ENCODE measurements around the gene SLC15A1.
"Not testable (repeated sequence)": the region's sequence is repeated elsewhere in the genome, so short reads cannot be mapped to it uniquely, and the experiment has no call there.

SLC15A1 gene

DNA sequence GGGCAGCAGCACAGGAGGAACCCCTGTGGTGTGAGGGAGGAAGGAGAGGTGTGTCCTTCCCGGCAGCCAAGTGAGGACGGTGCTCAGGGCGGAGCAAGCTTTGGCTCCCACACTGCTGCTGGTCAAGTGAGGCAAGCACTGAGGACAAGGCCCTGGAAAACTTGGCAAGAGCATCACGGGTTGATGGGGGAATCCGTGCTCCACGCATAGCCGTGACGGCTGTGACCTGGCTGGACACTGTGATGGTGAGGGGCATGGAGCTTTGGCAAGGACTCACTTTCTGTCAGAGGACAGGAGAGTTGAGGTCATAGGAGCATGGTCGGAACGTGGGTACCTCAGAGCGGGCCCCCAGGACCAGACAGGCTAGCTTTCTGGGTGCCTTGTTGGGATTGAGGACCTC, 29.0 kb upstream of the SLC15A1 start:
- DNase-seq (ENCODE audit: low spot score) = no peak

DNA sequence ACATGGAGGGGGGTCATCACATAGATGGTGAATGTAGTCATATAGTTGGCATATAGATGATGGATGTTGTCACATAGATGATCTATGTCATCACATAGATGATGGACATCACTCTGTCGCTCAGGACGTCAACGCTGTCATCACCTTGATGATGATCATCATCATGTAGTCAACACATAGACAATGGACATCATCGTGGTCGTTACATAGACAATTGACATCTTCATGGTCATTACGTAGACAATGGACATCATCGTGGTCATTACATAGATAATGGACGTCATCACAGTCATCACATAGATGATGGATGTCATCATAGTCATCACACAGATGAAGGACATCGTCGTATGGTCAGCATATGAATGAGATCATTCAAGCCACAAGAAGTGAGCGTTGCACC, 28.6 kb upstream of the SLC15A1 start:
- DNase-seq (ENCODE audit: low spot score) = no peak

DNA sequence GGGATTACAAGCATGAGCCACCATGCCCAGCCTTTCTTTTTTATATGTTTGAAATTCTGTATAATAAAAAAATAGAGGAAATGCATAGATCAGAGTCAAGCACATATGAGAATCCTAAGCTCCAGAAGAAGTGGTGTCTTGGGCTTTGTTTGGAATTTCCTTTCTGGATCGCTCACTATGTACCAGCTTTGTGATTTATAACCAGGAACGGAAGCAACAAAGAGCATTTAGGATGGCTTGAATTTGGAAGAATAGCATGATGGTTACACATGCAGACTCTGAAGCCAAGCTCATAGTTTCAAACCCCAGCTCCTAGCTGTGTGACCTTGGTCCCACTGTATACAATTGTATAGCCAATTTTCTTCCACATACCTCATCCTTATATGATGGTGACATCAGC, 28.0 kb upstream of the SLC15A1 start:
- DNase-seq (ENCODE audit: low spot score) = no peak

DNA sequence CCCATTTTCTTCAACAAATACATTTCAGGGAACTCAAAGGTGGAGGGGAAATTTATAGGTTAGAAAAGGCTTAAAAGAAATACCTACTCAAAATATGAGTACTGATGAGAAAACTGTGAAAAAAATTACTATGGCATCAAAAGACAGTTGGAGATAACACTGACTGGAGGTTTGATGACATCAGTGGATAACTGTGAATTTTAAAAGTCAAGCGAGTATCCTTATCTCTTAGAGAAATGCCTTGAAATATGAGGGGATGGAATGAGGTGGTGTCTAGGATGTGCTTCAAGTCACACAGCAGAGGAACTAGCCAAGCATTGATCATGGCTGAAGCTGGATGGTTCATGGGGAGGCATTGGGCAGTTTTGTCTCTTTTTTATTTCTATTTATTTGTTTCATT, 27.2 kb upstream of the SLC15A1 start:
- DNase-seq (ENCODE audit: low spot score) = no peak

DNA sequence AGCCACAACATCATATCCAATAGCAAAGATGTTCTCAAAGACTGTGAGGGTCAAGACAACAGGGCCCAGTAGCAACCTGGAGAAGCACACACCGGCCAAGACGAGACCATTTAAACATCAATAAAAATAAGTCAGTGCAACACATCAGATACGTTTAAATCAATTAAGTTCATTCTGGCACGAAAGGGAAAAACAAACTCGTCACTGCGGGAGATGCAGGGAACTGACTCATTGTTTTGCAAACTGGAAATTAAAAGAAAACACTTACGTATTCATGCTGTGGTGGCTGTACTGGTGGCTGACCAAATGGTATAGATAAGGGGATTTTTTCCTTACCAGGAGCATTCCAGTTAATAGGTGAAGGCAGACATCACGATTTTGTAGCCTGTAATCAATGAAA, 26.3 kb upstream of the SLC15A1 start:
- DNase-seq (ENCODE audit: low spot score) = no peak

DNA sequence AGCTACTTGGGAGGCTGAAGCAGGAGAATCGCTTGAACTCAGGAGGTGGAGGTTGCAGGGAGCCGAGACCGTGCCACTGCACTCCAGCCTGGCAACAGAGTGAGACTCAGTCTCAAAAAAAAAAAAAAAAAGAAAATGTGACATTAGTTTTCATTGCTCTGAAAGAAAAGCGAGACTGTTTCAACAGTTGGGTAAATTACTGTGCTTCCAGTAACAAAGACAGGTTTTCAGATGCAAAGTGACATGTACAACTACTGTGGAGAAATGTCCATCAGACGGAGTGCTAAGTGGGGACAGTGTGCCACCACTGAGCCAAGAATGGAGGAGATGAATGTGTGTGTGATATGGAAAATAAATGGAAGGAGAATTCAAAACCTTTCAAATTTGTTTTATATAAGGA, 24.2 kb upstream of the SLC15A1 start:
- no peak for DNase-seq (ENCODE audit: low spot score)

DNA sequence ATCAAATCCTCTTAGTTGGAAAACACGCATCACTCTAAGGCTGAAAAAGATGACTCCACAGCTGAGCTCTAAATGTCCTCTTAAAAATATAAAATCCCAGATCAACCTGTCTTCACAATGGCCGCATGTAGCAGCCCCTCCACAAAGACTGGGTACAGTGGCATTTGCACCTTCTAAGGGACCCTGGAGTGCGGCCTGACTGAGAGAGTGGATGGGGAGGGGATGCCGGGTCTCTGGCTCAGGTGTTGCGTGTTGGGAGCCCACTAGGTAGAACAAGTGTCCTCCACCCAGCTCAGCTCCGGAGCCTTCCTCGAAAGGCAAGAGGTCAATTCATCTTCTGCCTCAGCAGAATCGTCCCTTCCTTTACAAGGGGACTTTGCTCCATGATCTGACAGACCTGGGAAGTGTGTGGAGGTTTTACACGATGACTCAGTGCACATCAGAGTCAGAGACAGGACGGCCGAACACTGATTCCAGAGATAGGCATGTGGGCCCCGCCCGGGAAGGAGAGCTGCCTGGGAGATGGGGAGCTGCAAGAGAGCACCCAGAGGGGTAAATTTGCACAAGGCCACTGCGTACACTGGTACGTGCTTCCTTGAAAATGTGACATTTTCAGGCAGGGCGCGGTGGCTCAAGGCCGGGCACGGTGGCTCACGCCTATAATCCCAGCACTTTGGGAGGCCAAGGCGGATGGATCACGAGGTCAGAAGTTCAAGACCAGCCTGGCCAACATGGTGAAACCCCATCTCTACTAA, 23.5 kb upstream of the SLC15A1 start:
- DNase-seq (ENCODE audit: low spot score) = no peak

DNA sequence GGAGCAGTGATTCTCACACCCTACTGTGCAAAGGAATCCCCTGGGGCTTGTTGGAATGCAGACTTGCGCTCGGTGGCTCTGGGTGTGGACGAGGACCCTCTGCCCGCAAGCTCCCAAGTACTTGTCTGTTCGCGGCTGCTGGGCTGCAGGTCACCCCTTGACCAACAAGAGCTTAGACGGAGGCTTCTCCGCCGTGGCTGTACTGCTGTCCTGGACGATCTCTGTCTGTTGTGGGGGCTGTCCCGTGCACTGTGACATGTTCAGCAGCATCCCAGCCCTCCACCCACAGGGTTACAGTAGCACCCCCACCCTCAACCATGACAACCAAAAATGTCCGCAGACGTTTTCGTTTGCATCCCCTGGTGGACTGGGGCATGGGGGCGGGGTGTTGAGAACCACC, 22.9 kb upstream of the SLC15A1 start:
- DNase-seq (ENCODE audit: low spot score) = no peak

DNA sequence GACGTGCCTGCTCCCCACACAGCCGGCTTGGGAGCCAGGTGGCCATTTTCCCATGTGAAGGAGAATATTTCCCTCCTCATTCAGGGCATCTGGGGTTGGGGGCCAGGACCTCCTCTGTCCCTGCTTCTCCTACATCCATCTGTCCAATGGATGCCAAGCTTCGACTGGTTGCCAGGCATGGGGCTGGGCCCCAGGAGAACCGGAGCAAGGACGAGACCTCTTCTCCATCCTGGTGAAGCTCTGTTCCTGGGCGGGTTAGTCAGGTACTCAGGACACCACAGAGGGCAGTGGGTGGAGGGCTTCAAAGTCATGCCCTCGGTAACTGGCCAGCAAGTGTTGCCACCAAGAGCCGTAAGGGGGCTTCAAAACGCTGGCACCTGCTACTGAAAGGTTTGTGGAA, 22.3 kb upstream of the SLC15A1 start:
- DNase-seq (ENCODE audit: low spot score) = no peak

DNA sequence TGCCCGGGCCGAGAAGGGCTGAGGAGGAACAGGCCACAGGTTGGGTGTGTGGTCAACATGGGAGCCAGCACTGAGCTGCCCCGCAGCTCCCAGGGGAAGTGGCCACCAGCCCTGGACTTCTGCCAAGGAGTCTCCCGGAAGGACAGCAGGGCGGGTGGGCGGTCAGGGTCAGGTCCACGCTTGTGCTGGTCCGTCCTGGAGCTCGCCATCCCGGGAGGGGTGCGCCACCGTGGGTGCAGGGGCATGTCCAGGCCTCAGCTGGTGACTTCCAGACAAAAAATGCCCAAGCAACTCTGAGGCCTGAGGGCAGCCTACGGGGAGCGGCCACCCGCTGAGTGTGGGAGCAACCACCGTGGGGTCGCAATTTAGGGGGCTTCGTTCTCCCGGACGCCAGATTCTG, 21.4 kb upstream of the SLC15A1 start:
- no peak for DNase-seq (ENCODE audit: low spot score)

DNA sequence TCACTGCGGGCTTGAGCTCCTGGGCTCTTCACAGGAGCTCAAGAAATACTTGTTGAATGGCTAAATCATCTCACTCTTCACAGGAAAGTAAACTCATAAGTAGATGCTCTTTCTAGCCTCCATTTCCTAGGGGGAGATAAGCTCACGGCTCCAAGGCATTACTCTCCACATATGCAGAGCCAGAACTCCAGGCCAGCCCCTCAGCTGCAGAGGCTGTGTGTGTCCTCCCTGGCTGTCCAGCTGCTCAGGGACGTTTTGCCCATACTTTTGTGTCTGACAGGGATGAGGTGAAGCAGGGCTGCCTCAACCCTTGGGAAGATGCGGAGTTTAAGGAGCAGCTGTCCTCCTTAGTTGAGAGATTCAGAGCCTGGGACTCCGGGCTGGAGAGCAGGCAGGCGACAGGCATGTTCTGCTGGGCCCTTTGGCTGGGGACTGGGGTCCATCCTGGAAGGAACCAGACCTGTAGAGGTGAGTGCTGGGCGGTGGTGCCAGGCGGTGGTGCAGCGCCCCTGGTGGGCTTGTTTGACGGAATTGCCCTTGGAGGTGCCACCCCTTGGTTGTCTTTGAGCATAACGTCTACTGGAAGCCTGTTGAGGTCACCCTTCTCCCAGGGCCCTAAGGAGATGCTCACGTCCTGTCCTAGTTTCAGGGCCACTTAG, 20.5 kb upstream of the SLC15A1 start:
- DNase-seq (ENCODE audit: low spot score) = no peak

DNA sequence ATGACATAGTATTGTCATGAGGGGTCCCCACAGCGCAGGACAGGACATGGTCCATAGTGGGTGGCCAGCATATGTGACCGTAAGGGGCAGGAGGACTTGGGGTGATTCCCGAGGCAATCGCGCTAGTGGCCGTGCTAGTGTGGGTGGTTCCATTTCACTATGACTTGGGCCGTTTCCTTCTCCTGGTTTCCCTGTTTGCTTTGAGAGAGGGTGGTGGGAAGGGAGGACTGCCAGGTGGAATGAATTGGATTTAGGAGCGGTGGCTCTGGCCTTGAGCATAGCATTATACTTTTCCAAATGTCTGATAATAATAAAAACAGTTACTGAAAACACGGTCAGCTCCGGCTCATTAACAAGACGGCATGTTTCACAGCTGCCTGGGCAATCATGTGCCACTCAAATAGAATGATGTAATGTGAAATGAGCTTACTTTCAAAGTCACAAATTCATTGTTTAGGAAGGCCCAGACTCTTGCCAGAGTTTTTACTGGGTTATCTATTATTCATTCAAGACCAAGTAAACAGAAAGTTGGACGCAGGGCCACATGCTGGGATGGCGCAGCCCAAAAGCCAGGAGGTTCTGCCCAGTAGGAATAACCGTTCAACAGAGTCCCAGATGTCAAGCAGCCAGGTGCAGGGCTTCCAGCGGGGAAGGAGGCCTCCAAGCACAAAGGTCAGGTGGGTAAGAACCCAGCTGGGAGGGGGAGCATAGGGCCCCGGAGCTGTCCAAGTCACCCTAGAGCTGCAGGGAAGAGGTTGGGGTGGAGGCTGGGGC, 19.6 kb upstream of the SLC15A1 start:
- DNase-seq (ENCODE audit: low spot score) = no peak

DNA sequence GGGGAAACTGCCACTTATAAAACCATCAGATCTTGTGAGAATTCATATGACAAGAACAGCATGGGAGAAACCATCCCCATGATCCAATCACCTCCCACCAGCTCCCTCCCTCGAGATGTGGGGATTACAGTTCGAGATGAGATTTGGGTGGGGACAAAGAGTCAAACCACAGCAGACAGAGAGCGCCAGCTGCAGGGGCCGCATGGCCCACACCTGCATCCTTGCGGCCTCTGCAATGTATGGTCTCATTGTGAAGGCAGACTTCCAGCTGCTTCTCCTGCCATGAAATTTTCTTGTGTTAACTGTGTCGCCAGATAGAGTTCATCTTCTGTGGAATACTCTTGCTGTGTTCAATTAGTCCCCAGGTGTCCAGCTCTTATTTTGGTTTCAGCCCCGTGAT, 17.3 kb upstream of the SLC15A1 start:
- DNase-seq (ENCODE audit: low spot score) = no peak

DNA sequence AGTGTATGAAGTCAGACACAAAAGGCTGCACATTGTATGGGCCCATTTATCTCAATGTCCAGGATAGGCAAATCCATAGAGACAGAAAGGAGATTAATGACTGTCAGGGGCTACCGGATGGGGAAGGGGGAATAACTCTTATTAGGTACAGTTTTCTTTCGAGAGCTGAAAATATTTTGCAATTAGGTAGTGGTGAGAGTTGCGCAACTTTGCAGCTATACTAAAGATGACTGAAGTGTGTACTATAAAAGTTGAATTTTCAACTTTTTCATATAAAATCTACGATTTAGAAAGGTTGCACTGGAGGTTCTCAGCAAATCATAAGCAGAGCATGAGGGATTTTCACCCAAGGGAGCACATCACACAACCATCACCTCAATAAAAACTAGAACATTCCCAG, 16.1 kb upstream of the SLC15A1 start:
- DNase-seq (ENCODE audit: low spot score) = no peak

DNA sequence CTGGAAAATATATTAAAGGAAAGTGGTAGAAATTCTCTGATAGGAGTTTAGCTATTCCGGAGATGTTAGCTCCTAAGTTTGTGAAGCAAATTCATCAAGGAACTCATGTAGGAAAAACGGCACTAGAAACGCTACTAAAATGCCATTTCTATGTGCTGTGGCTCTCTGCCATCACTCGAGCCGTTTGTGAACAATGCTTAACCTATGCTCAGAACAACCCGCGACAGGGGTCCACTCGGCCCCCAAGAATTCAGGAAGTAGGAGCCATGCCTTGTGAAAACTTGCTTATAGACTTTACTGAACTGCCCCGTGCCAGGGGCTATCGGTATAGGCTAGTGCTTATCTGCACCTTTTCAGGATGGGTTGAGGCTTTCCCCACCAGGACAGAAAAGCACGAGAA, 14.2 kb upstream of the SLC15A1 start:
- no peak for DNase-seq (ENCODE audit: low spot score)

DNA sequence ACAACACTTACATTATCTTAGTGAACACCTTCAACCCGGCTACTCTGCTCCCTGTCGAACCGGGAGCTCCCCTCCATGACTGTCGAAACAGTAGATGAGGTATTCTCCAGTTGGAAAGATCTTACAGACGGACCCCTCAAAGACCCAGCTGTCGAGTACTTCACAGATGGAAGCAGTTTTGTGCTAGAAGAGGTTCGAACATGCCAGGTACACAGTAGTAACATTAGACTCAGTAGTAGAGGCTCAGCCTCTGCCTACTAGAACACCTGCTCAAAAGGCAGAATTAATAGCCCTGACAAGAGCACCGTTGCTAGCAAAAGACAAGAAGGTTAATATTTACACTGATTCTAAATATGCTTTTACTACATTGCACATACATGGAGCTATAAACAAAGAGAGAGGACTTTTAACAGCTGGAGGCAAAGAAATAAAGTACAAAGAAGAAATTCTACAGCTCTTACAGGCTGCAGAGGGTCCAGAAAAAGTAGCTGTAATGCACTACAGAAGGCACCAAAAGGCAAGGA, 13.6 kb upstream of the SLC15A1 start:
- DNase-seq (ENCODE audit: low spot score) = no peak

DNA sequence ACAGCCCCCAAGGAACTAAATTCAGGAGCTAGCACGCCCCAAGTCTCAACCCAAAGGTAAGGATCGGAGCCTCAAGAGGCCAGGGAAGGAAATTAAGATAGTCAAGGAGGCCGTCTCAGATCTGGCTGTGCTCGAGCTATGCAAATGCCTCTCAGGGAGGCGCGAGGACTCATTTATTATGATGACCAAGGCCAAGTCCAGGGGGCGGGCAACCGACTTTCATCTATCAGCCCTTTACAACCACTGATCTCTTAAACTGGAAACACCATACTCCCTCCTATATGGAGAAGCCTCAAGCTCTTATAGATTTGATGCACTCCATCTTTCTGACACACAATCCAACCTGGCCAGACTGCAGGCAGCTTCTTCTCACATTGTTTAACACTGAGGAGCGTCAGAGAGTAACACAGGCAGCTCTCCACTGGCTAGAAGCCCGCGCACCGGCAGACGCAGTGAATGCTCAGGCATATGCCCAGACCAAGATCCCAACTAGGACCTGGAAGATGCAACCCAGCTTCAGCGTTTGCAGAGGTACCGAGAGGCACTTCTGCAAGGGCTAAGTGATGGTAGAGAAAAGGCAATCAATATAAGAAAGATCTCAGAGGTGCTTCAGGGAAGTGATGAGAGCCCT, 9.6 kb upstream of the SLC15A1 start:
- no peak for DNase-seq (ENCODE audit: low spot score)

DNA sequence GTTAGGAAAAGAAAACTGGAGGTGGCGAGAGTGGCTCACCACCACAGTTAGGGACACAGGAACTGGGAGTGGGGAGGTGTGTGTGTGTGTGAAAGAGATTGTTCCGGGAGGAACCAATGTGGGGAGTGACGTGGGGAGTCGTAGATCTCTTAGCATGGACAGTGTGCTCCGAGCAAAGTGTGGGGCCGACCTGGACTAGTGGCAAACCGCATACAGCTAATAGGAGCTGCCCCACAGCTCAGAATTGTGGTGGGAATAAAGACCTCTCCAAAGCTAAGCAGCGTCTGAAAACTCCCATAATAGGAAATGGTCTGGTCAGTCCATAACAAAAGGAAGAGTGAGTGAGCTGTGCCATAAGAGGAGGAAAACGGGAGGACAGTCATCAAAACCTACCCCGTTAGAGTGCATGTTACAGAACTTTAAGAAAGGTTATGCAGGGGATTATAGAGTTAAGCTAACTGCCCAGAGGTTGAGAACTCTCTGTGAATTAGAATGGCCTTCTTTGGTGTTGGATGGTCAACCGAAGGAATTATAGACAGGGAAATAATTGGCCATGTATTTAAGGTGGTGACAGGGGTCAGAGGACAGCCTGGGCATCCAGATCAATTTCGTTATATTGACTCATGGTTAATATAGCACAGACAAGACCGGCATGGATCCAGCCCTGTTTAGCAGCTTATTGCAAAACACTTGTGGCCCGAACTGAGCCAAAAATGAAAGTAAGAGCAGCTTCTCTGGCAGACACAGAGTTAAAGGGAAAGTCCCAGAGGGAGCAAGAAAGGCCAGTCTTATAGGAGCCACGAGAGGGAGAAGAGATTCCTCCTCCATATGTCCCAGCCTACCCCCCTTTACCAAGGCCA, 8.9 kb upstream of the SLC15A1 start:
- no peak for DNase-seq (ENCODE audit: low spot score)

DNA sequence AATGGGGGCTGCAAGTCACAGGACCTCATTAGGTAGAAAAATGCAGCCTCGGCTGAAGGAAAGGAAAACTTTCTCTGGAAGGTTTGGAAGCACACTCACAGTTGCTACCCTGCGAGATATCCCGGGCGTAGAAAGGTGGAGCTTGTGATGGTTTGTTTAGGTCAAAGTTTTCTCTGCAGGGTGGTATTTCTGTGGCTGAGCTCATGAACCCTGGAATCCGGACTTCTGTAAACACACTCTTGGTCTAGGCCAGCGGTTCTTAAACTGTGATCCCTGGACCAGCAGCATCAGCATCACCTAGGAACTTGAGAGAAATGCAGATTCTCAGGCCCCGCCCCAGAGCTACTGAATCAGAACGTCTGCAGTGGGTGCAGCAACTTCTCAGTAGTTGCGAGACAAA, 3.3 kb upstream of the SLC15A1 start:
- no peak for DNase-seq (ENCODE audit: low spot score)

DNA sequence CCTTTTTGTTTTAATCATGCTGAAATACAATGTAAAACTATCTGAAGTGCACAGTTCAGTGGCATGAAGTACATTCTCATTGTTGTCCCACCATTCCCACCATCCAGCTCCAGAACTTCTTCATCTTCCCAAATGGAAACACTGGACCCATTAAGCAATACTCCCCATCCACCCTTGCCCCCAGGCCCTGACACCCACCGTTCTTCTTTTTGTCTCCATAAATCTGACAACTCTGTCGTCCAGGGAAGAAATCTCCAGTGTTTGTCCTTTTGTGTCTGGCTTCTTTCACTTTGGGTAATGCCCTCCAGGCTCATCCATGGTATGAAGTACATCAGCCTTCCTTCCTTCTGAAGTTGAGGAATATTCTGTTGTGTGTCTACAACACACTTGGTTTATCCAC, 2.6 kb upstream of the SLC15A1 start:
- no peak for DNase-seq (ENCODE audit: low spot score)

DNA sequence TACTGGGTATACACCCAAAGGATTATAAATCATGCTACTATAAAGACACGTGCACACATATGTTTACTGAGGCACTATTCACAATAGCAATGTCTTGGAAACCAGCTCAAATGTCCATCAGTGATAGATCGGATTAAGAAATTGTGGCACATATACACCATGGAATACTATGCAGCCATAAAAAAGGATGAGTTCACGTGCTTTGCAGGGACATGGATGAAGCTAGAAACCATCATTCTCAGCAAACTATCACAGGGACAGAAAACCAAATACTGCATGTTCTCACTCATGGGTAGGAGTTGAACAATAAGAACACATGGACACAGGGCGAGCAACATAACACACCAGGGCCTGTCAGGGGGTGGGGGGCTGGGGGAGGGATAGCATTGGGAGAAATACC, 2.0 kb upstream of the SLC15A1 start:
- not testable (repeated sequence) for DNase-seq (ENCODE audit: low spot score)
